Measurements from ENCODE around the gene SLC6A20.

DNA sequence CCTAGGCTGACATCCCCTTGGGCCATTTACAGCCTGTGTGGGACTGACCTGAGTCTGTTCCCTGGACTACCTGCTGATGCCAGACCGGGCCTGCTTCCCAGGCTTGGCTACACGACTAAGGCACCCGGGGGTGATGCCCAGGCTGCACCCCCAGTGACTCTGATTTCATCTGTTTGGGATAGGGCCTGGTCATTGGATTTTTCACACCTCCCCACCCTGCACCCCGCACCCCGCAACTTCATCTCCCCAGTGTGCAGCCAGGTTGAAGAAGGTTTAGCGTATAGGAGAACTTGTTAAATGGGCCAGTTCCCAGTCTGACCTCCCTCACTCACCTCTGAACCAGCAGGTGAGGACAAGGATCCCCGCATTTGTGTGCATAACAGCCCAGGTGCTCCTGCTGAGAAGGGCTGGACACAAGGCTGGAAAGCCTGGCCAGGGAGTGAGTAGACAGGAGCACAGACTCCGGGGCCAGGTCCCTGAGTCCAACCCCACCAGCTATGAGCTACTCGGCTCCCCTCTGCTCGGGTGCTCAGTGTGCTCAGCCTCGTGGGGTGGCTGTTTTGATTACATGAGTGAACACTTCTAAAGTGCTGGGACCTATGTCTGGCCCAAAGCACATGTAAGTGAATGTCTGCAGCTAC lies 18.5 kb downstream of the SLC6A20 start:
- TF ChIP-seq POLR2A (IDR thresholded peaks at IDR 0.05; ENCODE audit: low read length) (no peak), GATA1 (IDR thresholded peaks at IDR 0.05; ENCODE audit: low read depth, low read length) (no peak)
